ENCODE measurements around the gene ARTN.

- TF ChIP-seq CTCF (IDR thresholded peaks at IDR 0.05; ENCODE audit: low read depth, low read length) (no peak), POLR2A (IDR thresholded peaks at IDR 0.05; ENCODE audit: extremely low read depth, insufficient read length) (no peak), MAX (IDR thresholded peaks at IDR 0.05; ENCODE audit: low read depth, low read length) (no peak)
Measured at GRCh38 chr1:43970911-43971310, 37.3 kb downstream of the ARTN start.
